HepG2 (cell line): ENCODE results near the gene PRXL2B. TPM values are rescaled to one million over a fixed set of nuclear protein-coding genes. Genes with fewer than 3 reads are reported as not detected.

ENCODE experiments used
- CBX2 ChIP-seq, 2 experiments: fragments of 200-600 bp in 1 of 2; sonication (generic); formaldehyde crosslinking in 1 of 2; IDR thresholded peaks; 2 replicates each; pipeline versions ENCODE4 v1.7.0 to v1.8.1; 2018 to 2022; ENCODE audit warnings: low read depth in 2 of 2, low read length in 1 of 2, mild to moderate bottlenecking in 1 of 2, missing genetic modification reagents in 1 of 2
- DMTF1 ChIP-seq: sonication (generic); formaldehyde crosslinking; IDR thresholded peaks from 2 replicates; pipeline ENCODE4 v1.4.0; 2020; ENCODE audit warnings: mild to moderate bottlenecking, missing genetic modification reagents
- FOSL2 ChIP-seq: sonication (generic); formaldehyde crosslinking; IDR thresholded peaks from 2 replicates; pipeline ENCODE4 v1.4.0; 2020; ENCODE audit warnings: missing genetic modification reagents
- FOXJ3 ChIP-seq: sonication (generic); formaldehyde crosslinking; IDR thresholded peaks from 2 replicates; pipeline ENCODE4 v1.4.0; 2020; ENCODE audit warnings: missing genetic modification reagents, mild to moderate bottlenecking, borderline replicate concordance
- GATAD1 ChIP-seq: IDR thresholded peaks from 2 replicates; pipeline ENCODE4 v1.6.1; 2016; ENCODE audit warnings: missing genetic modification reagents, missing compliant biosample characterization
- GTF3A ChIP-seq: sonication (generic); formaldehyde crosslinking; conservative IDR thresholded peaks from 2 replicates; pipeline ENCODE4 v1.4.0; 2020; ENCODE audit warnings: mild to moderate bottlenecking, missing genetic modification reagents
- HNRNPK ChIP-seq: fragments of 200-400 bp; formaldehyde crosslinking; IDR thresholded peaks from 2 replicates; pipeline ENCODE4 v1.6.1; 2018; ENCODE audit warnings: low read length, low read depth, moderate library complexity, mild to moderate bottlenecking; ENCODE audit not compliant: poor library complexity, severe bottlenecking
- MXD1 ChIP-seq: sonication (generic); formaldehyde crosslinking; IDR thresholded peaks from 2 replicates; pipeline ENCODE4 v1.4.0; 2020; ENCODE audit warnings: mild to moderate bottlenecking, missing genetic modification reagents
- SP1 ChIP-seq, 2 experiments: fragments of 450-650 bp in 1 of 2; sonication (generic) in 1 of 2; formaldehyde crosslinking in 1 of 2; IDR thresholded peaks; 2 replicates each; pipeline versions ENCODE4 v1.4.0 to v1.6.1; 2016 to 2020; ENCODE audit warnings: missing genetic modification reagents in 1 of 2
- TAF15 ChIP-seq: fragments of 200-400 bp; formaldehyde crosslinking; IDR thresholded peaks from one replicate; pipeline ENCODE4 v1.6.1; 2018; ENCODE audit warnings: mild to moderate bottlenecking, low read depth, low read length; ENCODE audit not compliant: poor library complexity, severe bottlenecking
- TERF1 ChIP-seq: sonication (generic); formaldehyde crosslinking; IDR thresholded peaks from 2 replicates; pipeline ENCODE4 v1.8.0; 2022; ENCODE audit warnings: mild to moderate bottlenecking, missing genetic modification reagents, moderate library complexity
- XRCC5 ChIP-seq: fragments of 200-400 bp; formaldehyde crosslinking; optimal IDR thresholded peaks from 2 replicates; pipeline ENCODE3; 2017; ENCODE audit warnings: mild to moderate bottlenecking, low read length
- ZFP91 ChIP-seq: sonication (generic); formaldehyde crosslinking; IDR thresholded peaks from 2 replicates; pipeline ENCODE4 v1.9.0; 2022; ENCODE audit warnings: missing genetic modification reagents, mild to moderate bottlenecking, borderline replicate concordance
- ZNF18 ChIP-seq: sonication (generic); formaldehyde crosslinking; IDR thresholded peaks from 2 replicates; pipeline ENCODE4 v1.8.0; 2022; ENCODE audit warnings: mild to moderate bottlenecking, missing genetic modification reagents; ENCODE audit not compliant: insufficient replicate concordance
- ZNF800 ChIP-seq: sonication (generic); formaldehyde crosslinking; IDR thresholded peaks from 2 replicates; pipeline ENCODE4 v1.4.0; 2020; ENCODE audit warnings: missing genetic modification reagents
- polyA plus RNA-seq, 8 experiments: library from polyadenylated mRNA; depleted of rRNA in 3 of 8; stranded (reverse) in 7 of 8; unstranded in 1 of 8; fragments of >200 nt; fragmentation: Illumina TruSeq in 4 of 8; extraction: Trizol in 4 of 8; gene quantifications; 2 replicates each; pipeline versions ENCODE4 v1.2.1 to v1.2.3, GENCODE V29; 2011 to 2016; ENCODE audit warnings: low read depth in 4 of 8, missing spikeins in 1 of 8, mixed read lengths in 1 of 8; ENCODE audit not compliant: insufficient read depth in 1 of 8
- total RNA-seq, 5 experiments: library from RNA; depleted of rRNA; stranded (reverse); fragments of >200 nt; fragmentation: Illumina TruSeq; extraction: Trizol; gene quantifications; 2 replicates each; pipeline ENCODE4 v1.2.3, GENCODE V29; 2016; ENCODE audit warnings: low read depth in 1 of 5

The PRXL2B gene
- total and polyA plus RNA-seq, 2 of the 13 experiments (the other 11 are each of a cell fraction or from before 2014, with no cell fraction given), result 16.8 to 22.1 TPM

GRCh38 chr1:2583871-2584351 lies 2.7 kb upstream of the PRXL2B start (continued):
- TF ChIP-seq ZFP91 (CRISPR knock-in tag) (0 out of 2 replicates have a peak, but pooled peaks have one; percentile 27), SP1 (IDR thresholded peaks at IDR 0.05) (no peak), SP1 (CRISPR knock-in tag; IDR thresholded peaks at IDR 0.05) (no peak), ZNF800 (CRISPR knock-in tag) (no peak), HNRNPK (no peak), GTF3A (CRISPR knock-in tag) (no peak), FOSL2 (CRISPR knock-in tag) (no peak), CBX2 (IDR thresholded peaks at IDR 0.05; ENCODE audit: low read depth, low read length) (no peak), CBX2 (CRISPR knock-in tag; IDR thresholded peaks at IDR 0.05; ENCODE audit: low read depth) (no peak), DMTF1 (CRISPR knock-in tag) (no peak), XRCC5 (no peak), MXD1 (CRISPR knock-in tag) (no peak), TAF15 (no peak), GATAD1 (CRISPR knock-in tag) (no peak), TERF1 (CRISPR knock-in tag) (no peak), ZNF18 (CRISPR knock-in tag) (no peak), FOXJ3 (CRISPR knock-in tag) (no peak)
